Esophagus muscularis mucosa (tissue), 4 donors: ENCODE measurements around the gene NUBP2. TPM values are rescaled to one million over a fixed set of nuclear protein-coding genes. Genes with fewer than 3 reads are reported as not detected.

ENCODE experiments used
- DNase-seq: peaks from one replicate; pipeline ENCODE4 v3.0.0-alpha.2; 2017; ENCODE audit errors: extremely low spot score
- H3K27ac ChIP-seq, 4 donors: fragments of 200-600 bp; sonication (generic); replicated peaks in 1 of 4; 1 replicate in 3 of 4; 2 replicates in 1 of 4; pipeline ENCODE4 v1.5.1; 2016 to 2019; ENCODE audit warnings: mild to moderate bottlenecking in 1 of 4
- H3K27me3 ChIP-seq, 4 donors: fragments of 200-600 bp; sonication (generic); one replicate each; pipeline versions ENCODE4 v1.5.1 to v1.6.0; 2016 to 2019
- H3K36me3 ChIP-seq, 4 donors: fragments of 200-600 bp; sonication (generic); one replicate each; pipeline ENCODE4 v1.5.1; 2016 to 2019
- H3K4me1 ChIP-seq, 4 donors: fragments of 200-600 bp; sonication (generic); one replicate each; pipeline ENCODE4 v1.5.1; 2016 to 2019
- H3K4me3 ChIP-seq, 4 donors: fragments of 200-600 bp; sonication (generic); 1 replicate in 2 of 4; 2 replicates in 2 of 4; pipeline ENCODE4 v1.5.1; 2016 to 2019; ENCODE audit warnings: mild to moderate bottlenecking in 4 of 4, moderate library complexity in 1 of 4
- H3K9me3 ChIP-seq, 4 donors: fragments of 200-600 bp; sonication (generic); 1 replicate in 3 of 4; 2 replicates in 1 of 4; pipeline ENCODE4 v1.5.1; 2016 to 2019
- EP300 ChIP-seq: sonication (generic); formaldehyde crosslinking; IDR thresholded peaks from one replicate; pipeline ENCODE4 v1.6.1; 2017; ENCODE audit warnings: antibody characterized with exemption
- POLR2A ChIP-seq: fragments of 450-650 bp; IDR thresholded peaks from one replicate; pipeline ENCODE4 v1.6.1; 2017; ENCODE audit warnings: antibody characterized with exemption, moderate library complexity, mild to moderate bottlenecking, low read depth
- POLR2AphosphoS5 ChIP-seq, 2 donors: sonication (generic); formaldehyde crosslinking; IDR thresholded peaks; one replicate each; pipeline ENCODE4 v1.6.1; 2017; ENCODE audit warnings: antibody characterized with exemption in 2 of 2
- WGBS: methylation state at CpG from one replicate; pipeline ENCODE4 v1.1.5; 2018; 5-methylcytosine and 5-hydroxymethylcytosine counted together
- intact Hi-C: fragments of 100-400 bp; cut with DNase I; formaldehyde crosslinking; loops from one replicate; pipeline ENCODE4 v1.15.1; 2023
- total RNA-seq, 4 donors: library from RNA; depleted of rRNA; stranded (reverse); fragments of >200 nt; gene quantifications; one replicate each; pipeline versions ENCODE4 v1.1.0 to v1.2.1, GENCODE V29; 2016
- TF ChIP-seq, protein P1 (sequence below), 3 experiments: fragments of 200-600 bp in 2 of 3; fragments of 450-650 bp in 1 of 3; sonication (generic) in 2 of 3; IDR thresholded peaks; one replicate each; pipeline ENCODE4 v1.5.1; 2017 to 2019; ENCODE audit warnings: antibody characterized with exemption in 3 of 3, mild to moderate bottlenecking in 2 of 3, moderate library complexity in 1 of 3

NUBP2 gene
- total RNA-seq, 4 donors from 2014 or later = 82.7 to 93.8 (median 87.6) TPM

DNA sequence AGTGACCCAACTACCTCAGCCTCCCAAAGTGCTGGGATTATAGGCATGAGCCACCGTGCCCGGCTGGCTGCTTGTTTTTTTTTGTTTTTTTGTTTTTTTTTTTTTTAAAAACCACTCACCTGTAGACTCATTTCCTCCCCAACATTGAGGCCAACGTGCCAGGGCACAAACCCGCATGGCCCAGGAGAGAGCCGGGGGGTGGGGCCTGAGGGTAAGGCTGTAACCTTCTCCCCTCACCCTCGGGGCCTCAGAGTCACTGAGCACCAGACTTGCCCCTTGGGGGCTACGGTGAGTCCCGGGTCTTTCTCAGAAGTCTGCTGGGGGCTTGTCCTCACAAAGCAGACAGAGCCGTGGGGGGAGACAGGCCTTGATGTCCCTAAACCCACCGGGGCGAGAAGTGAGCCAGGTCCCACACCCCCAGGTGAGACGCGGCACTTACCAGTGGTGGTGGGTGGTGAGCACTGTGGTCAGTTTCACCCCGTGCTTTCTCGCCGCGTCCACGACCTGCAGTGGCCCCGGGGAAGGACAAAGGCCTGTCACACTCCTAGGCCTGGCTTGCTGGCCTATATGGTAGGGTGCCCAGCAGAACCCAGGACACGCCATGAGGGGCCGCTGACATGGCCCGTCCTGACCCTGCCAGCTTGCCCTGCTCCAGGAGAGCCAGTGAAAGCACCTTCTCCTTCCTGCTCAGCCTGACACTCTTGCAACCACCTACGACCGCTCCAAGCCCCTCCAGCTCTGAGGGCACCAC, 39.3 kb downstream of the NUBP2 start:
- Histone ChIP-seq H3K4me3 (no peak overlapping the region), H3K27me3 (no peaks in the 10 kb centered on the region), H3K9me3 (no peaks in the 10 kb centered on the region), H3K36me3 (peaks cover 47 to 65% (median 60%) of the 10 kb centered on the region in 4 donors), H3K27ac (no peak overlapping the region), H3K4me1 (peaks cover 26 to 35% (median 31%) of the 10 kb centered on the region in 4 donors)
- no peak for DNase-seq
- TF ChIP-seq POLR2A (no peak), POLR2AphosphoS5 (IDR thresholded peaks at IDR 0.05) (no peak), EP300 (no peak)
- TF ChIP-seq, protein P1, sequence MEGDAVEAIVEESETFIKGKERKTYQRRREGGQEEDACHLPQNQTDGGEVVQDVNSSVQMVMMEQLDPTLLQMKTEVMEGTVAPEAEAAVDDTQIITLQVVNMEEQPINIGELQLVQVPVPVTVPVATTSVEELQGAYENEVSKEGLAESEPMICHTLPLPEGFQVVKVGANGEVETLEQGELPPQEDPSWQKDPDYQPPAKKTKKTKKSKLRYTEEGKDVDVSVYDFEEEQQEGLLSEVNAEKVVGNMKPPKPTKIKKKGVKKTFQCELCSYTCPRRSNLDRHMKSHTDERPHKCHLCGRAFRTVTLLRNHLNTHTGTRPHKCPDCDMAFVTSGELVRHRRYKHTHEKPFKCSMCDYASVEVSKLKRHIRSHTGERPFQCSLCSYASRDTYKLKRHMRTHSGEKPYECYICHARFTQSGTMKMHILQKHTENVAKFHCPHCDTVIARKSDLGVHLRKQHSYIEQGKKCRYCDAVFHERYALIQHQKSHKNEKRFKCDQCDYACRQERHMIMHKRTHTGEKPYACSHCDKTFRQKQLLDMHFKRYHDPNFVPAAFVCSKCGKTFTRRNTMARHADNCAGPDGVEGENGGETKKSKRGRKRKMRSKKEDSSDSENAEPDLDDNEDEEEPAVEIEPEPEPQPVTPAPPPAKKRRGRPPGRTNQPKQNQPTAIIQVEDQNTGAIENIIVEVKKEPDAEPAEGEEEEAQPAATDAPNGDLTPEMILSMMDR (IDR thresholded peaks at IDR 0.05) = no peak
- WGBS = 90% methylated on average over 15 of the region's 24 CpGs
- intact Hi-C loops = loop anchor here (5.0 kb wide), 1 partner anchor 35 kb away; no protein-coding TSS in a partner anchor

DNA sequence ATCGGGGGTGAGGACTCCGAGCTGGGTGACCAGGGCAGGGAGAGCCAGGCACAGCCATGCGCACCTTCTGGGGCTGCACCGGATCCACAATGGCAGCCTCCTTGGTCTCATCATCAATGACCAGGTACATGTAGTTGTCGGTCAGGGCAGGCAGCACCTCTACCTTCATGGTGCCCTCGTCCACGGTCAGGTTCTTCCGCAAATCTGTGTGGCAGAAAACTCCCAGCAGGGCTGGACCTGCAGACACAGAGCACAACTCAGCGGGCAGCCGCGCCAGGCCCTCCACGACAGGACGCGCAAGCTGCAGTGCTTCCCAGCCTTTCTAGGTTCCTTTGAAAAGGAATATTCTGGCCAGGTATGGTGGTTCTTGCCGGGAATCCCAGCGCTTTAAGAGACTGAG, 40.0 kb downstream of the NUBP2 start:
- Histone ChIP-seq H3K4me3 (no peak overlapping the region), H3K4me1 (peaks cover 29 to 41% (median 35%) of the 10 kb centered on the region in 4 donors), H3K27me3 (no peaks in the 10 kb centered on the region), H3K27ac (no peak overlapping the region), H3K9me3 (no peaks in the 10 kb centered on the region), H3K36me3 (peaks cover 41 to 57% (median 52%) of the 10 kb centered on the region in 4 donors)
- 99% methylated on average over 8 of the region's 16 CpGs for WGBS
- TF ChIP-seq POLR2A (no peak), EP300 (no peak), POLR2AphosphoS5 (IDR thresholded peaks at IDR 0.05) (no peak)
- TF ChIP-seq, protein P1 (IDR thresholded peaks at IDR 0.05) = no peak
- no peak for DNase-seq
- intact Hi-C loops = loop anchor here (5.0 kb wide), 1 partner anchor 36 kb away; no protein-coding TSS in a partner anchor

DNA sequence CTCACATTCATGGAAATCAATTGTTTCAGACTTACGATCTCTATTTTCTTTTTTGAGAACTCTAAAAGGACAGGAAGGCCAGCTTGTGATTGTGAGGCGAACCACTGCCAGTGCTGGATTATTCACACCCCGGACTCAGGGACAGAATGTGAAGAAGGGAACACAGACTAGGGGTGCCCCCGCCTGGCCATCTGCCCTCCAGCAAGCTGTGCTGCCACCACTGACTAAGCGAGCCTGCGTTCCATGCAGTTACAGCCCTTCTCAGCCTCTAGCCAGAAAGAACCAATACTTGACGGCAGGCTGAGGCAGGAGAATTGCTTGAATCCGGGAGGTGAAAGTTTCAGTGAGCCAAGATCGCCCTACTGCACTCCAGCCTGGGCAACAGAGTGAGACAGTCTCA, 41.1 kb downstream of the NUBP2 start:
- peaks cover 35 to 47% (median 42%) of the 10 kb centered on the region in 4 donors for H3K36me3 ChIP-seq
- WGBS = 66% methylated on average over 9 of the region's 9 CpGs
- intact Hi-C loops = loop anchor here (5.0 kb wide), 1 partner anchor 37 kb away; no protein-coding TSS in a partner anchor
- H3K9me3 ChIP-seq = no peaks in the 10 kb centered on the region
- H3K4me1 ChIP-seq = peaks cover 39 to 51% (median 45%) of the 10 kb centered on the region in 4 donors
- no peak overlapping the region for H3K4me3 ChIP-seq
- H3K27ac ChIP-seq = no peak overlapping the region
- TF ChIP-seq, protein P1 (IDR thresholded peaks at IDR 0.05) = no peak
- TF ChIP-seq EP300 = no peak
- TF ChIP-seq POLR2AphosphoS5 (IDR thresholded peaks at IDR 0.05) = no peak
- no peak for TF ChIP-seq POLR2A
- no peaks in the 10 kb centered on the region for H3K27me3 ChIP-seq
- DNase-seq = no peak

DNA sequence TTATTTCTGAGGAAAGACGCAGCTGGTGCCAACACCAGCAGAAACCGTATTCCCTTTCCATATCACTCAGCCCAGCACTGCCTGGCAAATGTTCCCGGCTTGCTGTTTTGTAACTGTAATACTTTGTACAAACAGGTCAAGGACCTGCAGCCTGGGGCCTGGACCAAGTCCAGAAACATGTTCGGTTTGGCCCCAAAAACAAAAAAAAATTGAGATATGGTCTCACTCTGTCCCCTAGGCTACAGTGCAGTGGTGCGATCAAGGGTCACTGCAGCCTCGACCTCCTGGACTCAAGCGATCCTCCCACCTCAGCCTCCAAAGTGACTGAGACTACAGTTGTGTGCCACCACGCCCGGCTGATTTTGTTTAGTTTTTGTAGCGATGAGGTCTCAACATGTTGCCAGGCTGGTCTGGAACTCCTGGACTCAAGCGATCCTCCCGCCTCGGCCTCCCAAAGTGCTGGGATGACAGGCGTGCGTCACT, 42.7 kb downstream of the NUBP2 start:
- H3K4me3 ChIP-seq = peak overlapping the region; percentile 79 to 97 (median 90)
- WGBS = 81% methylated on average over 15 of the region's 15 CpGs
- peaks cover 46 to 68% (median 55%) of the 10 kb centered on the region in 4 donors for H3K4me1 ChIP-seq
- TF ChIP-seq, protein P1 (IDR thresholded peaks at IDR 0.05) = no peak
- TF ChIP-seq POLR2A (no peak), POLR2AphosphoS5 (IDR thresholded peaks at IDR 0.05) (no peak), EP300 (no peak)
- peak overlapping the region; percentile 90 to 94 (median 92) for H3K27ac ChIP-seq
- DNase-seq = no peak
- no peaks in the 10 kb centered on the region for H3K9me3 ChIP-seq
- H3K27me3 ChIP-seq = no peaks in the 10 kb centered on the region
- intact Hi-C loops = no loop called here
- H3K36me3 ChIP-seq = peaks cover 22 to 37% (median 33%) of the 10 kb centered on the region in 4 donors
